Liver (tissue), 9 donors: Measurements from ENCODE around the gene FCHSD1. TPM values are rescaled to one million over a fixed set of nuclear protein-coding genes. Genes with fewer than 3 reads are reported as not detected.

Experiments used
- DNase-seq: peaks from one replicate; pipeline ENCODE4 v3.0.0-alpha.2; 2017; ENCODE audit warnings: low spot score
- H3K27ac ChIP-seq, 2 donors: one replicate each; pipeline ENCODE4 v1.7.0; 2013; ENCODE audit warnings: inconsistent platforms in 2 of 2, low read length in 2 of 2, control low read depth in 1 of 2, low read depth in 1 of 2, mild to moderate bottlenecking in 1 of 2
- H3K27me3 ChIP-seq, 4 donors: one replicate each; pipeline versions ENCODE4 v1.6.1 to v1.7.0; 2013; ENCODE audit warnings: low read length in 3 of 4, inconsistent platforms in 1 of 4, mild to moderate bottlenecking in 1 of 4, moderate library complexity in 1 of 4; ENCODE audit not compliant: control insufficient read depth in 4 of 4, insufficient read depth in 4 of 4
- H3K36me3 ChIP-seq, 4 donors: one replicate each; pipeline versions ENCODE4 v1.6.1 to v1.7.0; 2013; ENCODE audit warnings: low read length in 3 of 4, mild to moderate bottlenecking in 3 of 4, low read depth in 1 of 4, moderate library complexity in 1 of 4; ENCODE audit not compliant: control insufficient read depth in 4 of 4, insufficient read depth in 3 of 4
- H3K4me1 ChIP-seq, 4 donors: one replicate each; pipeline versions ENCODE4 v1.6.1 to v1.7.0; 2013; ENCODE audit warnings: low read length in 3 of 4, mild to moderate bottlenecking in 3 of 4, moderate library complexity in 1 of 4; ENCODE audit not compliant: control insufficient read depth in 4 of 4, insufficient read depth in 4 of 4
- H3K4me3 ChIP-seq, 3 donors: one replicate each; pipeline versions ENCODE4 v1.6.1 to v1.7.0; 2013; ENCODE audit warnings: low read length in 3 of 3, control low read depth in 1 of 3, low read depth in 1 of 3, mild to moderate bottlenecking in 1 of 3
- H3K9ac ChIP-seq, 2 donors: one replicate each; pipeline ENCODE4 v1.7.0; 2013; ENCODE audit warnings: low read length in 2 of 2, mild to moderate bottlenecking in 2 of 2, moderate library complexity in 2 of 2, control low read depth in 1 of 2, low read depth in 1 of 2
- H3K9me3 ChIP-seq, 4 donors: one replicate each; pipeline versions ENCODE4 v1.6.1 to v1.7.0; 2013; ENCODE audit warnings: low read length in 3 of 4; ENCODE audit not compliant: control insufficient read depth in 4 of 4
- ATF3 ChIP-seq: IDR thresholded peaks from 2 replicates; pipeline ENCODE4 v1.6.1; 2016; ENCODE audit warnings: antibody characterized with exemption
- CTCF ChIP-seq: fragments of 150-350 bp; IDR thresholded peaks from 2 replicates; pipeline ENCODE4 v1.5.1; 2017; ENCODE audit warnings: improper control_type of control experiment, low read depth, low read length; ENCODE audit not compliant: missing input control
- FOXA1 ChIP-seq: IDR thresholded peaks from 2 replicates; pipeline ENCODE4 v1.6.1; 2016; ENCODE audit warnings: antibody characterized with exemption
- GABPA ChIP-seq, 2 donors: IDR thresholded peaks in 1 of 2; conservative IDR thresholded peaks in 1 of 2; 2 replicates each; pipeline ENCODE4 v1.6.1; 2016; ENCODE audit warnings: antibody characterized with exemption in 2 of 2, mild to moderate bottlenecking in 1 of 2, moderate library complexity in 1 of 2
- HNF4A ChIP-seq, 2 donors: conservative IDR thresholded peaks; 2 replicates each; pipeline ENCODE4 v1.6.1; 2016; ENCODE audit warnings: antibody characterized with exemption in 2 of 2, mild to moderate bottlenecking in 2 of 2
- HNF4G ChIP-seq: IDR thresholded peaks from 2 replicates; pipeline ENCODE4 v1.6.1; 2016; ENCODE audit warnings: antibody characterized with exemption
- JUND ChIP-seq, 2 donors: IDR thresholded peaks; 2 replicates each; pipeline ENCODE4 v1.6.1; 2016; ENCODE audit warnings: antibody characterized with exemption in 2 of 2
- NR2F2 ChIP-seq: IDR thresholded peaks from 2 replicates; pipeline ENCODE4 v1.6.1; 2016; ENCODE audit warnings: antibody characterized with exemption
- RAD21 ChIP-seq, 2 donors: IDR thresholded peaks; 2 replicates each; pipeline ENCODE4 v1.6.1; 2016; ENCODE audit warnings: antibody characterized with exemption in 2 of 2, mild to moderate bottlenecking in 2 of 2
- REST ChIP-seq: IDR thresholded peaks from 2 replicates; pipeline ENCODE4 v1.6.1; 2016; ENCODE audit warnings: antibody characterized with exemption, mild to moderate bottlenecking
- RXRA ChIP-seq, 2 donors: IDR thresholded peaks; 2 replicates each; pipeline ENCODE4 v1.6.1; 2017 to 2018; ENCODE audit warnings: antibody characterized with exemption in 2 of 2, mild to moderate bottlenecking in 1 of 2
- SP1 ChIP-seq: IDR thresholded peaks from 2 replicates; pipeline ENCODE4 v1.6.1; 2018; ENCODE audit warnings: antibody characterized with exemption, mild to moderate bottlenecking
- TAF1 ChIP-seq: conservative IDR thresholded peaks from 2 replicates; pipeline ENCODE4 v1.6.1; 2016; ENCODE audit warnings: antibody characterized with exemption, mild to moderate bottlenecking
- YY1 ChIP-seq: IDR thresholded peaks from 2 replicates; pipeline ENCODE4 v1.6.1; 2016; ENCODE audit warnings: antibody characterized with exemption, mild to moderate bottlenecking
- ZBTB33 ChIP-seq: IDR thresholded peaks from 2 replicates; pipeline ENCODE4 v1.6.1; 2016; ENCODE audit warnings: antibody characterized with exemption
- WGBS: extraction: QIAGEN DNeasy Blood & Tissue Kit; methylation state at CpG from one replicate; pipeline ENCODE4 v1.1.7; 2013; 5-methylcytosine and 5-hydroxymethylcytosine counted together
- polyA plus RNA-seq, 2 donors: library from polyadenylated mRNA; stranded (reverse) in 1 of 2; unstranded in 1 of 2; fragments of 200-250 nt in 1 of 2; fragments of >200 nt in 1 of 2; fragmentation: Nextera tagmentation in 1 of 2; extraction: Ambion mirVana in 1 of 2; gene quantifications; one replicate each; pipeline versions ENCODE4 v1.2.1 to v1.2.3, GENCODE V29; 2013 to 2015
- total RNA-seq, 2 donors: library from RNA; depleted of rRNA; stranded (reverse); fragments of >200 nt; gene quantifications; one replicate each; pipeline ENCODE4 v1.2.3, GENCODE V29; 2014
- donor health status: healthy.
- donor health status: healthy.
- donor health status: healthy.
- donor health status: healthy.
- donor health status: healthy.

The FCHSD1 gene
- total and polyA plus RNA-seq, 4 donors, result 1.3 to 6.4 (median 2.2) TPM

GRCh38 chr5:141668601-141669265 is 17.5 kb upstream of the FCHSD1 start:
- Histone ChIP-seq H3K4me1 (peaks cover 0 to 21% (median 16%) of the 10 kb centered on the region in 4 donors), H3K4me3 (no peak overlapping the region), H3K9me3 (no peaks in the 10 kb centered on the region), H3K36me3 (no peaks in the 10 kb centered on the region), H3K27ac (no peak overlapping the region), H3K27me3 (no peaks in the 10 kb centered on the region), H3K9ac (no peak overlapping the region)
- 59% methylated on average over 8 of the region's 8 CpGs for WGBS
- DNase-seq, result no peak
- TF ChIP-seq HNF4A (conservative IDR thresholded peaks at IDR 0.05) (peak; percentile 87 to 90), RAD21 (IDR thresholded peaks at IDR 0.05) (peak in 1 of 2 donors; percentile 22), HNF4G (peak; percentile 26), SP1 (peak; percentile 65), RXRA (IDR thresholded peaks at IDR 0.05) (peak; percentile 92 to 93), YY1 (no peak), REST (peak; percentile 15), NR2F2 (peak; percentile 70), JUND (IDR thresholded peaks at IDR 0.05) (no peak)

- H3K36me3 ChIP-seq, result peaks cover 0 to 2% (median 0%) of the 10 kb centered on the region in 4 donors
- WGBS, result 95% methylated on average over 18 of the region's 18 CpGs
- H3K9ac ChIP-seq, result no peak overlapping the region
- TF ChIP-seq FOXA1, result no peak
- no peak for TF ChIP-seq GABPA (IDR thresholded peaks at IDR 0.05 in 1 of 2, conservative IDR thresholded peaks at IDR 0.05 in 1 of 2)
- no peak for TF ChIP-seq NR2F2
- no peak for TF ChIP-seq JUND (IDR thresholded peaks at IDR 0.05)
- H3K9me3 ChIP-seq, result no peaks in the 10 kb centered on the region
- H3K4me1 ChIP-seq, result peaks cover 0 to 21% (median 16%) of the 10 kb centered on the region in 4 donors
- DNase-seq, result no peak
- H3K4me3 ChIP-seq, result no peak overlapping the region
- no peaks in the 10 kb centered on the region for H3K27me3 ChIP-seq
- no peak overlapping the region for H3K27ac ChIP-seq
Measured at GRCh38 chr5:141665995-141666940, 15.1 kb upstream of the FCHSD1 start.

GRCh38 chr5:141664733-141665461 is 13.7 kb upstream of the FCHSD1 start:
- DNase-seq, result peak; percentile 84
- WGBS, result 30% methylated on average over 13 of the region's 13 CpGs
- Histone ChIP-seq H3K9ac (no peak overlapping the region), H3K27ac (no peak overlapping the region), H3K27me3 (no peaks in the 10 kb centered on the region), H3K36me3 (peaks cover 0 to 2% (median 0%) of the 10 kb centered on the region in 4 donors), H3K4me3 (no peak overlapping the region), H3K4me1 (peaks cover 0 to 21% (median 16%) of the 10 kb centered on the region in 4 donors), H3K9me3 (no peaks in the 10 kb centered on the region)
- TF ChIP-seq ZBTB33, result no peak
- TF ChIP-seq RXRA (IDR thresholded peaks at IDR 0.05), result peak in 1 of 2 donors; percentile 15
- no peak for TF ChIP-seq SP1
- no peak for TF ChIP-seq FOXA1
- TF ChIP-seq TAF1, result no peak
- peak; percentile 88 to 95 for TF ChIP-seq RAD21 (IDR thresholded peaks at IDR 0.05)
- peak; percentile 89 for TF ChIP-seq CTCF
- peak; percentile 68 for TF ChIP-seq NR2F2
- no peak for TF ChIP-seq ATF3
